ENCODE measurements around the gene SPEM3.

Gene SPEM3

DNA sequence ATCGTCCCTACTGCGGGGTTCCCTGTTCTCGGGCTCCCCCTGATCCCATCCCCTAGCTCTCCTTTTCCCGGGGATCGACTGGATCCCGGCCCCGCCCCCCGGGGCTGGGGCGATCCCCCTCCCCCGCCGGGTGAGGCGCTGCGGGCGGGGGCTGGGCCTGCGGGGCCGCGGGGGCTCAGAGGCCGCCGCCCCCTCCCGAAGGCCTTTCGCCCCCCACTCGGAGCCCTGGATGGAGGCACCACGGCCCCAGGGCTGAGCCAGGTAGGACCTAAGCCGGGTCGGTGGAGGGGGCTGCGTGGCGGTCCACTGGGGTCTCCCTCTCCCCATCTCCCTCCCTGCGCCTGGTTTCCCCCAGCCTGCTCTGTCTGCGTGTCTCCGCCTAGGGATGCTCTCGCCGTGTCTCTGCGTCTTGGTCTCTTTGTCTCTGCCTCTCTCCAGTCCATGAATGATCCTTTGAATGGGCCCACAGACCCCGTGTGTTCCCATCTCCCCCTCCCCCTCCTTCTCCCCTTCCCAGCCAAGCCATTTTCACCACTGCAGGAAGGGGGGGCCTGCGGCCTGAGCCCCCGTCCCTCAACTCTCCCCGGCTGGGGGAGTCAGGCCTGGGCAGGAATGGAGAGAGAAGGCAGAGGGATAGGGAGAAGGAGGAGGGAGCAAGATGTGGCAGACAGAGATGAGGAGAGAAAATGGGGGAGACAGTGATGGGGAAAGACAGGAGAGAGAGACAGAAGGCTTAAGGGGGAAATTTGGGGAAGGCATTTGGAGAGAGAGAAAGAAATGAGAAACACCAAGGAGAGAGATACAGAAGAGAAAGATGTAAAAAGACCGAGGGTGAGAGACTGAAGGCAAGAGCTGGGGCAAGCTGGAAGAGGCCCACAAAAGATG is 23.1 kb upstream of the SPEM3 start:
- TF ChIP-seq, protein P1, sequence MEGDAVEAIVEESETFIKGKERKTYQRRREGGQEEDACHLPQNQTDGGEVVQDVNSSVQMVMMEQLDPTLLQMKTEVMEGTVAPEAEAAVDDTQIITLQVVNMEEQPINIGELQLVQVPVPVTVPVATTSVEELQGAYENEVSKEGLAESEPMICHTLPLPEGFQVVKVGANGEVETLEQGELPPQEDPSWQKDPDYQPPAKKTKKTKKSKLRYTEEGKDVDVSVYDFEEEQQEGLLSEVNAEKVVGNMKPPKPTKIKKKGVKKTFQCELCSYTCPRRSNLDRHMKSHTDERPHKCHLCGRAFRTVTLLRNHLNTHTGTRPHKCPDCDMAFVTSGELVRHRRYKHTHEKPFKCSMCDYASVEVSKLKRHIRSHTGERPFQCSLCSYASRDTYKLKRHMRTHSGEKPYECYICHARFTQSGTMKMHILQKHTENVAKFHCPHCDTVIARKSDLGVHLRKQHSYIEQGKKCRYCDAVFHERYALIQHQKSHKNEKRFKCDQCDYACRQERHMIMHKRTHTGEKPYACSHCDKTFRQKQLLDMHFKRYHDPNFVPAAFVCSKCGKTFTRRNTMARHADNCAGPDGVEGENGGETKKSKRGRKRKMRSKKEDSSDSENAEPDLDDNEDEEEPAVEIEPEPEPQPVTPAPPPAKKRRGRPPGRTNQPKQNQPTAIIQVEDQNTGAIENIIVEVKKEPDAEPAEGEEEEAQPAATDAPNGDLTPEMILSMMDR (conservative IDR thresholded peaks at IDR 0.05), result no peak
- H3K27ac ChIP-seq, result peak overlapping the region; percentile 63; the same call in 1 of the 2 replicates

DNA sequence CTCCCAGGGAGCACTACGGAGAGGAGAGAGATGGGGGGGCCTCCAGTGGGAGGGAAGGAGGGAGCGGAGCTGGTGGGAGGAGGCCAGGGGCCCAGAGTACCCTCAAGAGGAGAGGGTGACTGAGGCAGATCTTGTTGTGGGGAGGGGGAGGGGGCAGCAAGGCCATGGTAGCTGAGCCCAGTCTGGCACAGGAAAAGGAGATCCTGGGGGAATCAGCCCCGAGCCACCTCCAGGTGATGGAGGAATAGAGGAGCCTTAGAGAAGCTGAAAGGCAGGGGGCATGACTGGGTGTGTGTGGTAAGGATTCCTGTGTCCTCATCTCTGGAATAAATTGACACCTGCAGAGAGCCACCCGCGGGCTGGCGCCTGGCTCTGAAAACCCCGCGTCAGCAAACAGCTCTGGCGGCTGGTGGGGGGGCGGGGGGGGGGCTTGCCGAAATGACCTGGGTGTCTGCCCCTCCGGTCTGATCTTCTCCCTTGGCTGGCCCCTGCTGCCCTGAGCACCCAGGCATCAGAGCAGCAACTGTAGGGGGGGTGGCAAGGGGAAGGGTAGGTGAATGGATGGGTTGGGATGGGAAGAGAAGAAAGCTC is 22.3 kb upstream of the SPEM3 start:
- TF ChIP-seq, protein P1 (conservative IDR thresholded peaks at IDR 0.05), result no peak
- no peak overlapping the region for H3K27ac ChIP-seq

- no peak overlapping the region for H3K27ac ChIP-seq
- TF ChIP-seq, protein P1 (conservative IDR thresholded peaks at IDR 0.05), result no peak
Observed at GRCh38 chr17:7407082-7407481, 21.6 kb upstream of the SPEM3 start.

GRCh38 chr17:7407485-7408251 is 21.0 kb upstream of the SPEM3 start, which contains the start of gene NLGN2:
TSS of gene NLGN2 (plus strand) at chr17:7407845. CDS start at chr17:7408256, 411 bp downstream.
- TF ChIP-seq, protein P1 (conservative IDR thresholded peaks at IDR 0.05), result no peak
- no peak within 1 kb of the TSS for H3K27ac ChIP-seq

DNA sequence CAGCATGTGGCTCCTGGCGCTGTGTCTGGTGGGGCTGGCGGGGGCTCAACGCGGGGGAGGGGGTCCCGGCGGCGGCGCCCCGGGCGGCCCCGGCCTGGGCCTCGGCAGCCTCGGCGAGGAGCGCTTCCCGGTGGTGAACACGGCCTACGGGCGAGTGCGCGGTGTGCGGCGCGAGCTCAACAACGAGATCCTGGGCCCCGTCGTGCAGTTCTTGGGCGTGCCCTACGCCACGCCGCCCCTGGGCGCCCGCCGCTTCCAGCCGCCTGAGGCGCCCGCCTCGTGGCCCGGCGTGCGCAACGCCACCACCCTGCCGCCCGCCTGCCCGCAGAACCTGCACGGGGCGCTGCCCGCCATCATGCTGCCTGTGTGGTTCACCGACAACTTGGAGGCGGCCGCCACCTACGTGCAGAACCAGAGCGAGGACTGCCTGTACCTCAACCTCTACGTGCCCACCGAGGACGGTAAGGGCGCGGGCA is 20.4 kb upstream of the SPEM3 start:
- no peak overlapping the region for H3K27ac ChIP-seq
- TF ChIP-seq, protein P1 (conservative IDR thresholded peaks at IDR 0.05), result no peak

DNA sequence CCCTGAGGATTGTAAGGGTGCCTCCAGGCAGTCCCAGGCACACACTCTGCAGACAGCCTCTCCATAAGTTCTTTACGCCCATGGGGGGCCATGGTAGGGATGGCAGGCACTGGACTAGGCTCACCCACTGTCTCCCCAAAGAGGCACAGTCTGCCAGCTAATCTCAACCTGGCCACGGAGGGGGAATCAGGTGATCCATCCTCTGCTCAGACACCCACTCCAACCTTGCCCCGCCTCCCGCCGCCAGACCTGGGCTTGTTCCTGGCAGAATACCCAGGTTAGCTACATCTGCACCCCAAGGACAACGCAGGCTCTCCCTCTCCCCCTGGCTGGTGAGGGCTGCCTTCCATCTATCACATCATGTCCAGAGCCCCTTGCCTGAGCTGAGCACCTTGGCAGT is 19.8 kb upstream of the SPEM3 start:
- TF ChIP-seq, protein P1 (conservative IDR thresholded peaks at IDR 0.05), result no peak
- no peak overlapping the region for H3K27ac ChIP-seq

GRCh38 chr17:7409716-7410115 is 18.9 kb upstream of the SPEM3 start:
- TF ChIP-seq, protein P1 (conservative IDR thresholded peaks at IDR 0.05), result no peak
- H3K27ac ChIP-seq, result no peak overlapping the region

Data from VCaP (cell line).